ENCODE data around the gene FAM120A.

Gene FAM120A

DNA sequence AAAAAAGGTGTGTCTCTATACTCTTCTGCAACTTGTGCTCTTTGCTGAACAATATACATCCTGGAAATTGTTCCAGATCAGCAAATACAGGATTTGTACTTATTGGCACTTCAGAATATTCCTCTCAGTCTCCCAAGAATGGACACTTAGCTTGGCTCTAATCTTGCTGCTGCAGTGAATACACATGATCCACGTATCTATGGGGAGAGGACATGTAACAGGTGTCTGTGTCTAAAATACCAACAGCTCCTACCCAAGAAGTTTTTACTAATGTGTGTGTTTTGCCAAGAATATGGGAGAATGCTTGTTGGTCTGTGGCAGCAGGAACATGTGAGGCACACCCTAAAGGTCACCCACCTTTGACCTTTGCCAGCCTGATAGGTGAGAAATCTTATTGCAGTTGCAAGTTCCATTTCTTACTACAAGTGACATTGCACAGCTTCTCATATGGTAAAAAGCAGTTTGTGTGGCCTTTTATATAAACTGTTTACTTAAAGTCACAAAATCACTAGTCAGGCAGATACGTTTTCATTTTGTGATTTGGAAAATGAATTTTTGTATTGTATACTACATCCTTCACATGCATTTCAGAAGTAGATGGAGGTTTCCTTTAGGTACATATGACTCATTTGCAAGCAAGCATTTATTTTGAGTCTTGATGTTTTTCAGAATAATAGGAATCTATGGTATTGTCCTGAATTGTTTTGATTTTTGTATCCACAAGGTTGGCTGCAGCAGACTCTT is 160.7 kb downstream of the FAM120A start:
- DNase-seq (ENCODE audit: low read depth, low spot score), result no peak
- no peak for TF ChIP-seq CTCF (IDR thresholded peaks at IDR 0.05; ENCODE audit: low read depth, low read length)
- no peak overlapping the region for H3K4me3 ChIP-seq (ENCODE audit: low read depth, low read length)
- in situ Hi-C loops (cut with HindIII; ENCODE audit: low sequenced_read_pairs), result no loop called here

GRCh38 chr9:93612796-93613154 is 161.3 kb downstream of the FAM120A start:
- DNase-seq (ENCODE audit: low read depth, low spot score), result no peak
- no peak for TF ChIP-seq CTCF (IDR thresholded peaks at IDR 0.05; ENCODE audit: low read depth, low read length)
- in situ Hi-C loops (cut with HindIII; ENCODE audit: low sequenced_read_pairs), result no loop called here
- no peak overlapping the region for H3K4me3 ChIP-seq (ENCODE audit: low read depth, low read length)

DNA sequence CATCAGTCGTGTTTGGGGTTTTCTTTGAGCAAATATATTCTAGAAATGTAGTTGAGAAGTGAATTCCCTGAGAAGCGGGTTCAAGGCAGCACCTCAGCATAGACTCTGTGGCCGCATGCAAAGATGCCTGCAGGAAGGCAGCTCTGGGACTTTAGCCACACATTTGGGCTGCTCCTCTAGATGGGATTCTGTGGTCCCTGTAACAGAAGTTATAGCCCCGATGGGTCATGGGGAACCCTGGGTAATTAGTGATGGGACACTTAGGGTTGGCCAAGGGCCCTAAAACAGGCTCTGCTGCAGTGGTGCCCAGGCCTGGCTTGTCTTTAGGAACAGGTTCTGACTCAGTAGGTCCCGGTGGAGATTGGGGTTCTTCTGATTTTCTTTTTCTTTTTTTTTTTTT is 161.7 kb downstream of the FAM120A start:
- in situ Hi-C loops (cut with HindIII; ENCODE audit: low sequenced_read_pairs), result no loop called here

DNA sequence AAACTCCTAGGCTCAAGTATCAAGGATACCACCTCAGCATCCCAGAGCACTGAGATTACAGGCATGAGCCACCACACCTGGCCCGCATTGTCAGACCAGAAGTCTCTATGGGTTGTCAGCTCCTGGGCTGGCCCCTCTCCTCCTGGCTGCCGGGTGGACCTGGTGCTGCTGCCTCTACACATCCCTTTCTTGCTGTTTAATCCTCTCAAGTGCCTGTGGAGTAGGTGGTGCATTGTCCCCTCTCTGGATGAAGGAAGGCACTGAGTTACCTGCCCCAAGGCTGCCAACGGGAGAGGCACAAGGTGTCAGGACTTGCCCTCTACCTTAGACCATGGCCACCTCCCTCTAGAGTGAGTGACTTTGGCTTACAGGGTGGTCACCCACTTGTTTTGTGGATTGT is 162.3 kb downstream of the FAM120A start:
- in situ Hi-C loops (cut with HindIII; ENCODE audit: low sequenced_read_pairs), result no loop called here
- DNase-seq (ENCODE audit: low read depth, low spot score), result no peak
- TF ChIP-seq CTCF (IDR thresholded peaks at IDR 0.05; ENCODE audit: low read depth, low read length), result no peak
- no peak overlapping the region for H3K4me3 ChIP-seq (ENCODE audit: low read depth, low read length)

More for the DNA sequence above, 161.7 kb downstream of the FAM120A start:
- no peak overlapping the region for H3K4me3 ChIP-seq (ENCODE audit: low read depth, low read length)
- no peak for TF ChIP-seq CTCF (IDR thresholded peaks at IDR 0.05; ENCODE audit: low read depth, low read length)
- no peak for DNase-seq (ENCODE audit: low read depth, low spot score)

DNA sequence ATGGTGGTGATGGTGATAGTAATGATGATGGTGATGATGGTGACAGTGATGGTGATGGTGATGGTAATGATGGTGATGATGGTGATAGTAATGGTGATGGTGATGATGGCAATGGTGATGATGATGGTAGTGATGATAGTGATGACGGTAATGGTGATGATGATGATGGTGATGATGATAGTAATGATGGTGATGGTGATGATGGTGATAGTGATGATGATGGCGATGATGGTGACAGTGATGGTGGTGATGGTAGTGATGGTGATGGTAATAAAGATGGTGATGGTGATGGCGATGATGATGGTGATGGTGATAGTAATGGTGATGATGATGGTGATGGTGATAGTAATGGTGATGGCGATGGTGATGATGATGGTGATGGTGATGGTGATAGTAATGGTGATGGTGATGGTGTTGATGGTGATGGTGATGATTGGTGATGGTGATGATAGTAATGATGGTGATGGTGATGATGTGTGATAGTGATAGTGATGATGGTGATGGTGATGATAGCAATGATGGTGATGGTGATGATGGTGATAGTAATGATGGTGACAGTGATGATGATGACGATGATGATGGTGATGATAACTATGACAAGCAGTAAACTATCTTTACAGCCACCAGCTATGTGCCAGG is 163.5 kb downstream of the FAM120A start:
- H3K4me3 ChIP-seq (ENCODE audit: low read depth, low read length), result no peak overlapping the region
- in situ Hi-C loops (cut with HindIII; ENCODE audit: low sequenced_read_pairs), result no loop called here
- TF ChIP-seq CTCF (IDR thresholded peaks at IDR 0.05; ENCODE audit: low read depth, low read length), result no peak

More for the DNA sequence above, 163.5 kb downstream of the FAM120A start:
- no peak for DNase-seq (ENCODE audit: low read depth, low spot score)
